K562 (cell line): ENCODE results near the gene PDE4D. TPM values are rescaled to one million over a fixed set of nuclear protein-coding genes. Genes with fewer than 3 reads are reported as not detected.

Source experiments
- ATAC-seq: fragments of 200-7000 bp; cut with Tn5 transposase; 3 replicates; pipeline ENCODE4 v1.9.1; 2020; ENCODE audit warnings: moderate library complexity
- BruUV-seq: library from RNA; stranded (reverse); fragments of 400-500 nt; replicated peaks from 2 replicates; lab custom pipeline; 2021; lab: Mats Ljungman, UMichigan
- CTCF ChIA-PET: fragments of 300-600 bp; formaldehyde crosslinking; extraction: SDS; loops from one replicate; lab custom pipeline; 2021; ENCODE audit warnings: low intra/inter-chr PET ratio; lab: Yijun Ruan, JAX
- POLR2A ChIA-PET: fragments of 300-600, 350-650 bp; sonication (Branson Sonifier 250); formaldehyde crosslinking; extraction: SDS; loops from one replicate; lab custom pipeline; 2021; ENCODE audit warnings: antibody characterized with exemption, inconsistent platforms; lab: Yijun Ruan, JAX
- DNase-seq, 4 experiments: peaks; one replicate each; pipeline versions ENCODE4 v3.0.0 to v3.0.0-alpha.2; 2011 to 2018; ENCODE audit warnings: low spot score in 3 of 4, mixed read lengths in 3 of 4; ENCODE audit errors: extremely low read depth in 1 of 4
- FAIRE-seq: peaks from 2 replicates; lab custom pipeline; 2011; peaks lifted over from hg19 to GRCh38; lab: Jason Lieb, UNC
- H2AFZ ChIP-seq: 2 replicates; pipeline ENCODE4 v1.6.0; 2011; ENCODE audit warnings: low read depth, low read length, control low read depth, inconsistent platforms
- H3K27ac ChIP-seq: fragments of 200-600 bp; 3 replicates; pipeline ENCODE4 v1.8.0; 2011; ENCODE audit warnings: low read depth, mild to moderate bottlenecking, control low read depth, inconsistent platforms, low read length, moderate library complexity, mixed read lengths; ENCODE audit errors: extremely low read depth
- H3K27me3 ChIP-seq, 2 experiments: fragments of 300-600 bp in 1 of 2; 2 replicates in 1 of 2; 3 replicates in 1 of 2; pipeline versions ENCODE4 v1.6.0 to v1.8.0; 2011; ENCODE audit warnings: inconsistent platforms in 2 of 2, low read length in 2 of 2, mild to moderate bottlenecking in 1 of 2, mixed read lengths in 1 of 2, moderate library complexity in 1 of 2; ENCODE audit not compliant: control insufficient read depth in 2 of 2, insufficient read depth in 2 of 2
- H3K36me3 ChIP-seq: fragments of 300-600 bp; 3 replicates; pipeline ENCODE4 v1.8.0; 2011; ENCODE audit warnings: mild to moderate bottlenecking, low read length, inconsistent platforms; ENCODE audit not compliant: control insufficient read depth, insufficient read depth
- H3K4me1 ChIP-seq, 2 experiments: fragments of 200-600 bp in 1 of 2; replicated peaks in 1 of 2; 2 replicates in 1 of 2; 3 replicates in 1 of 2; pipeline versions ENCODE4 v1.5.1 to v1.8.0; 2011; ENCODE audit warnings: inconsistent platforms in 2 of 2, low read length in 2 of 2, mild to moderate bottlenecking in 1 of 2, mixed read lengths in 1 of 2, moderate library complexity in 1 of 2; ENCODE audit not compliant: control insufficient read depth in 2 of 2, insufficient read depth in 2 of 2
- H3K4me2 ChIP-seq: 2 replicates; pipeline ENCODE4 v1.6.1; 2011; ENCODE audit warnings: low read length, control low read depth, inconsistent platforms, mixed read lengths; ENCODE audit not compliant: insufficient read depth
- H3K4me3 ChIP-seq: fragments of 200-600 bp; sonication (generic), shearing (Covaris generic); 2 replicates; pipeline ENCODE4 v1.5.1; 2016; ENCODE audit warnings: control low read depth, inconsistent platforms
- H3K79me2 ChIP-seq: fragments of 200-600 bp; 3 replicates; pipeline ENCODE4 v1.8.0; 2011; ENCODE audit warnings: low read length, inconsistent platforms; ENCODE audit not compliant: control insufficient read depth, insufficient read depth
- H3K9ac ChIP-seq, 2 experiments: 2 replicates each; pipeline versions ENCODE4 v1.6.0 to v1.6.1; 2011; ENCODE audit warnings: low read depth in 2 of 2, low read length in 2 of 2, control low read depth in 1 of 2, inconsistent platforms in 1 of 2, mild to moderate bottlenecking in 1 of 2, mixed read lengths in 1 of 2; ENCODE audit not compliant: insufficient read depth in 1 of 2
- H3K9me1 ChIP-seq: one replicate; pipeline ENCODE4 v1.6.0; 2011; ENCODE audit warnings: inconsistent platforms, mild to moderate bottlenecking, low read length, moderate library complexity; ENCODE audit not compliant: control insufficient read depth, insufficient read depth
- H3K9me3 ChIP-seq: replicated peaks from 2 replicates; pipeline ENCODE4 v1.5.1; 2011; ENCODE audit warnings: low read depth, low read length, inconsistent platforms; ENCODE audit not compliant: control insufficient read depth, insufficient read depth
- H4K20me1 ChIP-seq: replicated peaks from 2 replicates; pipeline ENCODE4 v1.6.1; 2011; ENCODE audit warnings: low read length, inconsistent platforms, mixed read lengths; ENCODE audit not compliant: control insufficient read depth, insufficient read depth
- ATF2 ChIP-seq: sonication (generic); formaldehyde crosslinking; IDR thresholded peaks from 2 replicates; pipeline ENCODE4 v1.8.1; 2022; ENCODE audit warnings: missing genetic modification reagents
- E2F4 ChIP-seq: sonication (generic); formaldehyde crosslinking; IDR thresholded peaks from 2 replicates; pipeline ENCODE4 v1.8.0; 2022; ENCODE audit warnings: mild to moderate bottlenecking, low read depth, missing genetic modification reagents
- ELF4 ChIP-seq: fragments of 450-650 bp; formaldehyde crosslinking; IDR thresholded peaks from 2 replicates; pipeline ENCODE4 v1.4.0; 2022; ENCODE audit warnings: missing genetic modification characterization
- ESRRB ChIP-seq: fragments of 250-450 bp; sonication (Bioruptor Pico); IDR thresholded peaks from 2 replicates; pipeline ENCODE4 v1.5.0; 2020; ENCODE audit warnings: mild to moderate bottlenecking, moderate library complexity, borderline replicate concordance
- GATAD2B ChIP-seq: fragments of 450-650 bp; IDR thresholded peaks from 2 replicates; pipeline ENCODE4 v1.6.1; 2017; ENCODE audit warnings: mild to moderate bottlenecking, borderline replicate concordance
- NKRF ChIP-seq: fragments of 450-650 bp; IDR thresholded peaks from 2 replicates; pipeline ENCODE4 v1.6.1; 2016; ENCODE audit warnings: borderline replicate concordance
- SMARCB1 ChIP-seq: IDR thresholded peaks from 2 replicates; pipeline ENCODE4 v1.6.1; 2011; ENCODE audit warnings: improper control_type of control experiment, low read depth; ENCODE audit not compliant: insufficient read length
- SOX6 ChIP-seq: fragments of 450-650 bp; IDR thresholded peaks from 2 replicates; pipeline ENCODE4 v1.6.1; 2014; ENCODE audit warnings: mild to moderate bottlenecking
- SREBF2 ChIP-seq: sonication (generic); formaldehyde crosslinking; IDR thresholded peaks from 2 replicates; pipeline ENCODE4 v1.4.0; 2020; ENCODE audit warnings: mild to moderate bottlenecking, missing genetic modification reagents
- TAF1 ChIP-seq: IDR thresholded peaks from 2 replicates; pipeline ENCODE4 v1.6.1; 2011; ENCODE audit warnings: mild to moderate bottlenecking, low read length, moderate library complexity; ENCODE audit not compliant: insufficient read depth, control insufficient read depth, severe bottlenecking; ENCODE audit errors: extremely low read depth
- ZNF133 ChIP-seq: fragments of 250-450 bp; sonication (Bioruptor Pico); IDR thresholded peaks from 2 replicates; pipeline ENCODE4 v1.4.0; 2020; ENCODE audit warnings: mild to moderate bottlenecking
- ZNF778 ChIP-seq: fragments of 450-650 bp; formaldehyde crosslinking; IDR thresholded peaks from 2 replicates; pipeline ENCODE4 v1.4.0; 2020; ENCODE audit warnings: mild to moderate bottlenecking, moderate library complexity
- ZSCAN32 ChIP-seq: fragments of 450-650 bp; formaldehyde crosslinking; IDR thresholded peaks from 2 replicates; pipeline ENCODE4 v1.4.0; 2020; ENCODE audit warnings: mild to moderate bottlenecking, moderate library complexity
- WGBS: fragments of 100-300 bp; shearing (Covaris generic); methylation state at CpG from one replicate; pipeline ENCODE4 v1.1.6; 2016; ENCODE audit warnings: low coverage, mixed read lengths; ENCODE audit not compliant: insufficient coverage; ENCODE audit errors: missing lambda C conversion rate; 5-methylcytosine and 5-hydroxymethylcytosine counted together
- in situ Hi-C: fragments of 300-500 bp; cut with MboI; formaldehyde crosslinking; loops from 4 replicates; pipeline ENCODE4 v1.15.0; 2018; ENCODE audit warnings: inconsistent platforms, mixed read lengths
- intact Hi-C: fragments of 100-400 bp; cut with micrococcal nuclease; formaldehyde crosslinking; loops from 2 replicates; pipeline ENCODE4 v1.14.2; 2022
- polyA plus RNA-seq, 8 experiments: library from polyadenylated mRNA; depleted of rRNA in 4 of 8; stranded (reverse) in 5 of 8; unstranded in 3 of 8; fragments of >200 nt; fragmentation: Nextera tagmentation in 2 of 8; fragmentation: Illumina TruSeq in 1 of 8; extraction: Ambion mirVana in 2 of 8; extraction: Trizol in 1 of 8; gene quantifications; 2 replicates each; pipeline versions ENCODE4 v1.2.1 to v1.2.3, GENCODE V29; 2011 to 2014; ENCODE audit warnings: inconsistent platforms in 1 of 8, missing spikeins in 1 of 8
- total RNA-seq, 7 experiments: library from RNA; depleted of rRNA in 6 of 7; stranded (reverse); fragments of >200 nt in 6 of 7; fragmentation: Illumina TruSeq in 2 of 7; extraction: Trizol in 2 of 7; gene quantifications; 2 replicates each; pipeline versions ENCODE4 v1.2.1 to v1.2.3, GENCODE V29; 2011 to 2021; ENCODE audit warnings: low replicate concordance in 1 of 7
- TF ChIP-seq, protein P1 (sequence below), 2 experiments: fragments of 450-650 bp; conservative IDR thresholded peaks; 2 replicates each; pipeline ENCODE4 v1.6.1; 2017; ENCODE audit warnings: mild to moderate bottlenecking in 2 of 2, moderate library complexity in 2 of 2
- TF ChIP-seq, protein P2 (sequence below): IDR thresholded peaks from 2 replicates; pipeline ENCODE4 v1.6.1; 2016; ENCODE audit warnings: missing genetic modification characterization, missing compliant biosample characterization

The PDE4D gene
- total and polyA plus RNA-seq, 9 of the 15 experiments (the other 6 are each of a cell fraction or from before 2014, with no cell fraction given), result 0.04 to 0.46 (median 0.13) TPM

- H3K9me3 ChIP-seq, result no peaks in the 10 kb centered on the region
- H3K9ac ChIP-seq, result no peak overlapping the region
- H3K4me2 ChIP-seq, result no peak overlapping the region
- no peak for DNase-seq
- H3K4me1 ChIP-seq, result no peaks in the 10 kb centered on the region
- no peak overlapping the region for H2AFZ ChIP-seq
- no peak overlapping the region for H3K4me3 ChIP-seq
- no peak for FAIRE-seq
- 0% methylated on average over 1 of the region's 1 CpG for WGBS
- intact Hi-C loops (no loop called here), in situ Hi-C loops (no loop called here)
- no peak overlapping the region for H3K27ac ChIP-seq
- no peaks in the 10 kb centered on the region for H3K79me2 ChIP-seq
- ChIA-PET CTCF (no interaction called here), POLR2A (no interaction called here)
- H3K27me3 ChIP-seq, result no peaks in the 10 kb centered on the region
- no TSS peak for BruUV-seq
- no peak for ATAC-seq
- no peaks in the 10 kb centered on the region for H3K36me3 ChIP-seq
- no peaks in the 10 kb centered on the region for H3K9me1 ChIP-seq
- H4K20me1 ChIP-seq, result no peaks in the 10 kb centered on the region
- no peak for TF ChIP-seq GATAD2B
- no peak for TF ChIP-seq SMARCB1
- no peak for TF ChIP-seq NKRF
- TF ChIP-seq ZSCAN32 (CRISPR knock-in tag), result no peak
- TF ChIP-seq SREBF2, result no peak
- TF ChIP-seq, protein P1, sequence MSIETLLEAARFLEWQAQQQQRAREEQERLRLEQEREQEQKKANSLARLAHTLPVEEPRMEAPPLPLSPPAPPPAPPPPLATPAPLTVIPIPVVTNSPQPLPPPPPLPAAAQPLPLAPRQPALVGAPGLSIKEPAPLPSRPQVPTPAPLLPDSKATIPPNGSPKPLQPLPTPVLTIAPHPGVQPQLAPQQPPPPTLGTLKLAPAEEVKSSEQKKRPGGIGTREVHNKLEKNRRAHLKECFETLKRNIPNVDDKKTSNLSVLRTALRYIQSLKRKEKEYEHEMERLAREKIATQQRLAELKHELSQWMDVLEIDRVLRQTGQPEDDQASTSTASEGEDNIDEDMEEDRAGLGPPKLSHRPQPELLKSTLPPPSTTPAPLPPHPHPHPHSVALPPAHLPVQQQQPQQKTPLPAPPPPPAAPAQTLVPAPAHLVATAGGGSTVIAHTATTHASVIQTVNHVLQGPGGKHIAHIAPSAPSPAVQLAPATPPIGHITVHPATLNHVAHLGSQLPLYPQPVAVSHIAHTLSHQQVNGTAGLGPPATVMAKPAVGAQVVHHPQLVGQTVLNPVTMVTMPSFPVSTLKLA (conservative IDR thresholded peaks at IDR 0.05), result no peak
- TF ChIP-seq SOX6, result no peak
- TF ChIP-seq TAF1, result no peak
- no peak for TF ChIP-seq E2F4
- no peak for TF ChIP-seq ELF4
- no peak for TF ChIP-seq ATF2 (CRISPR knock-in tag)
- no peak for TF ChIP-seq ESRRB (CRISPR knock-in tag)
- TF ChIP-seq, protein P2, sequence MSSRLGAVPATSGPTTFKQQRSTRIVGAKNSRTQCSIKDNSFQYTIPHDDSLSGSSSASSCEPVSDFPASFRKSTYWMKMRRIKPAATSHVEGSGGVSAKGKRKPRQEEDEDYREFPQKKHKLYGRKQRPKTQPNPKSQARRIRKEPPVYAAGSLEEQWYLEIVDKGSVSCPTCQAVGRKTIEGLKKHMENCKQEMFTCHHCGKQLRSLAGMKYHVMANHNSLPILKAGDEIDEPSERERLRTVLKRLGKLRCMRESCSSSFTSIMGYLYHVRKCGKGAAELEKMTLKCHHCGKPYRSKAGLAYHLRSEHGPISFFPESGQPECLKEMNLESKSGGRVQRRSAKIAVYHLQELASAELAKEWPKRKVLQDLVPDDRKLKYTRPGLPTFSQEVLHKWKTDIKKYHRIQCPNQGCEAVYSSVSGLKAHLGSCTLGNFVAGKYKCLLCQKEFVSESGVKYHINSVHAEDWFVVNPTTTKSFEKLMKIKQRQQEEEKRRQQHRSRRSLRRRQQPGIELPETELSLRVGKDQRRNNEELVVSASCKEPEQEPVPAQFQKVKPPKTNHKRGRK (tag), result no peak
- TF ChIP-seq ZNF778, result no peak
- TF ChIP-seq ZNF133 (CRISPR knock-in tag), result no peak
Observed at GRCh38 chr5:59501316-59501715, 392.2 kb downstream of the PDE4D start.
